Mesodermal cell (in vitro differentiated cells): ENCODE measurements around the gene DOC2A.

ENCODE experiments used
- H3K27ac ChIP-seq: 2 replicates; pipeline ENCODE4 v1.7.0; 2013; ENCODE audit warnings: mild to moderate bottlenecking, low read depth, low read length, moderate library complexity; ENCODE audit not compliant: severe bottlenecking
- H3K36me3 ChIP-seq: 2 replicates; pipeline ENCODE4 v1.7.1; 2013; ENCODE audit warnings: mild to moderate bottlenecking, low read length, moderate library complexity; ENCODE audit not compliant: control insufficient read depth, insufficient read depth
- H3K4me1 ChIP-seq: one replicate; pipeline ENCODE4 v1.7.1; 2013; ENCODE audit warnings: mild to moderate bottlenecking, low read length; ENCODE audit not compliant: insufficient read depth, control insufficient read depth, poor library complexity, severe bottlenecking
- H3K4me3 ChIP-seq: 2 replicates; pipeline ENCODE4 v1.7.0; 2013; ENCODE audit warnings: low read length, control low read depth, mild to moderate bottlenecking; ENCODE audit not compliant: insufficient read depth, poor library complexity, severe bottlenecking; ENCODE audit errors: extremely low read depth
- H3K9me3 ChIP-seq: 2 replicates; pipeline ENCODE4 v1.7.1; 2013; ENCODE audit warnings: mild to moderate bottlenecking, low read length, moderate library complexity; ENCODE audit not compliant: control insufficient read depth
- WGBS, 2 experiments: methylation state at CpG; one replicate each; pipeline ENCODE4 v1.1.5; 2013; ENCODE audit warnings: missing lambda C conversion rate in 2 of 2; ENCODE audit not compliant: insufficient coverage in 2 of 2; 5-methylcytosine and 5-hydroxymethylcytosine counted together

DOC2A gene

GRCh38 chr16:29993903-29994599 is 16.8 kb downstream of the DOC2A start:
- Histone ChIP-seq H3K4me3 (no peak overlapping the region), H3K4me1 (peaks cover 5% of the 10 kb centered on the region), H3K9me3 (no peaks in the 10 kb centered on the region), H3K27ac (no peak overlapping the region), H3K36me3 (peaks cover 61% of the 10 kb centered on the region)
- WGBS, 2 experiments, result 92 to 94% methylated on average over 8 of the region's 9 CpGs

- H3K27ac ChIP-seq, result no peak overlapping the region
- 94 to 96% methylated on average over 20 to 21 of the region's 25 CpGs for WGBS, 2 experiments
- H3K4me1 ChIP-seq, result peaks cover 5% of the 10 kb centered on the region
- H3K4me3 ChIP-seq, result no peak overlapping the region
- H3K36me3 ChIP-seq, result peaks cover 68% of the 10 kb centered on the region
- no peaks in the 10 kb centered on the region for H3K9me3 ChIP-seq
These were observed 17.5 kb downstream of the DOC2A start for GRCh38 chr16:29993191-29993902.

GRCh38 chr16:29992344-29992967 is 18.4 kb downstream of the DOC2A start:
- H3K36me3 ChIP-seq, result peaks cover 72% of the 10 kb centered on the region
- H3K4me1 ChIP-seq, result peaks cover 5% of the 10 kb centered on the region
- no peaks in the 10 kb centered on the region for H3K9me3 ChIP-seq
- 73 to 86% methylated on average over 4 of the region's 7 CpGs for WGBS, 2 experiments
- no peak overlapping the region for H3K4me3 ChIP-seq
- no peak overlapping the region for H3K27ac ChIP-seq

- H3K9me3 ChIP-seq, result no peaks in the 10 kb centered on the region
- H3K36me3 ChIP-seq, result peaks cover 74% of the 10 kb centered on the region
- H3K4me3 ChIP-seq, result no peak overlapping the region
- WGBS, 2 experiments, result 82% methylated on average over 2 of the region's 5 CpGs; no CpG with 5 or more reads in 1 of the 2 experiments
- peaks cover 5% of the 10 kb centered on the region for H3K4me1 ChIP-seq
- no peak overlapping the region for H3K27ac ChIP-seq
These were observed 19.3 kb downstream of the DOC2A start for GRCh38 chr16:29991571-29991904.

- H3K4me1 ChIP-seq, result peaks cover 5% of the 10 kb centered on the region
- 97 to 98% methylated on average over 12 to 23 of the region's 35 CpGs for WGBS, 2 experiments
- peaks cover 79% of the 10 kb centered on the region for H3K36me3 ChIP-seq
- H3K27ac ChIP-seq, result no peak overlapping the region
- H3K9me3 ChIP-seq, result no peaks in the 10 kb centered on the region
- no peak overlapping the region for H3K4me3 ChIP-seq
These were observed 19.8 kb downstream of the DOC2A start for GRCh38 chr16:29990883-29991570.

GRCh38 chr16:29990034-29990433 is 20.8 kb downstream of the DOC2A start:
- peaks cover 89% of the 10 kb centered on the region for H3K36me3 ChIP-seq

GRCh38 chr16:29989111-29989858 is 21.5 kb downstream of the DOC2A start:
- Histone ChIP-seq H3K36me3 (peaks cover 97% of the 10 kb centered on the region), H3K4me1 (no peaks in the 10 kb centered on the region), H3K27ac (no peak overlapping the region), H3K9me3 (no peaks in the 10 kb centered on the region), H3K4me3 (no peak overlapping the region)
- 96% methylated on average over 23 of the region's 23 CpGs for WGBS, 2 experiments

More at GRCh38 chr16:29990034-29990433, 20.8 kb downstream of the DOC2A start:
- Histone ChIP-seq H3K27ac (no peak overlapping the region), H3K9me3 (no peaks in the 10 kb centered on the region), H3K4me1 (peaks cover 5% of the 10 kb centered on the region), H3K4me3 (no peak overlapping the region)
- WGBS, 2 experiments, result no CpG with 5 or more reads among the region's 2 CpGs

GRCh38 chr16:29988346-29989075 is 22.3 kb downstream of the DOC2A start:
- 95 to 96% methylated on average over 13 to 16 of the region's 17 CpGs for WGBS, 2 experiments
- Histone ChIP-seq H3K4me1 (no peaks in the 10 kb centered on the region), H3K9me3 (no peaks in the 10 kb centered on the region), H3K27ac (no peak overlapping the region), H3K4me3 (no peak overlapping the region), H3K36me3 (peaks cover 100% of the 10 kb centered on the region)

- Histone ChIP-seq H3K36me3 (peaks cover 100% of the 10 kb centered on the region), H3K4me3 (no peak overlapping the region), H3K4me1 (no peaks in the 10 kb centered on the region), H3K9me3 (no peaks in the 10 kb centered on the region), H3K27ac (no peak overlapping the region)
- WGBS, 2 experiments, result 94 to 96% methylated on average over 32 to 33 of the region's 35 CpGs
These were observed 23.3 kb downstream of the DOC2A start for GRCh38 chr16:29987371-29988085.
